ENCODE results near the gene ENTR1.

The ENTR1 gene

GRCh38 chr9:136361754-136362449, 48.5 kb downstream of the ENTR1 start:
- DNase-seq (ENCODE audit: low spot score) = no peak

GRCh38 chr9:136361047-136361753, 49.2 kb downstream of the ENTR1 start:
- DNase-seq (ENCODE audit: low spot score) = no peak

- no peak for DNase-seq (ENCODE audit: low spot score)
Observed at GRCh38 chr9:136359774-136360718, 50.4 kb downstream of the ENTR1 start.

GRCh38 chr9:136358888-136359287, 51.5 kb downstream of the ENTR1 start:
- no peak for DNase-seq (ENCODE audit: low spot score)

GRCh38 chr9:136358016-136358415, 52.4 kb downstream of the ENTR1 start:
- DNase-seq (ENCODE audit: low spot score) = no peak

- DNase-seq (ENCODE audit: low spot score) = no peak
Observed at GRCh38 chr9:136357202-136357725, 53.1 kb downstream of the ENTR1 start.

GRCh38 chr9:136355616-136356557, 54.5 kb downstream of the ENTR1 start:
- DNase-seq (ENCODE audit: low spot score) = no peak

- DNase-seq (ENCODE audit: low spot score) = no peak
Observed at GRCh38 chr9:136354592-136355085, 55.8 kb downstream of the ENTR1 start.

- no peak for DNase-seq (ENCODE audit: low spot score)
Observed at GRCh38 chr9:136353757-136354488, 56.5 kb downstream of the ENTR1 start.

- DNase-seq (ENCODE audit: low spot score) = no peak
Observed at GRCh38 chr9:136353088-136353487, 57.3 kb downstream of the ENTR1 start.

- DNase-seq (ENCODE audit: low spot score) = no peak
Observed at GRCh38 chr9:136352682-136353081, 57.7 kb downstream of the ENTR1 start.

Measured in pons (tissue), 1 donor.